HG03342 (cell line): ENCODE measurements around the gene TUNAR.

Experiments used
- ATAC-seq: cut with Tn5 transposase; IDR thresholded peaks from one replicate; pipeline ENCODE4 v1.9.1; 2021; ENCODE audit warnings: mild to moderate bottlenecking, moderate library complexity; ENCODE audit not compliant: unreplicated experiment

TUNAR gene

DNA sequence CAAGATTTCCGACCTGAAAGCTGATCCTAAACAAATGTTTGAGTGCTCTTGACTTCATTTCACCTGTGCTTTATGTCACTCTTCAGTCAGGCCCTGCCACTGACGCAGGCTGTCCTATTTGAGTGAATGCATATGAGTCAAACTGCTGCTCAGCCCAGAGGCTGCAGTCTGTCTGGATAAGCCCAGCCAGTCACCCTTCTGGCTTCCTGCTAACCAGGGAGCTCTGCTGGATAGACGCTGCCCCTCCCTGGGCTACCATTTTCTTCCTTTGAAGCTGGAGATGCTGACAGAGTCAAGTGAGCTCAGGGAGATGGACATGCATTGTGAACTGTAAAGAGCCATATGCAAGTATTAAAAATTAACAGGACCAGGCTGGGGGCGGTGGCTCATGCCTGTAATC lies 5.1 kb upstream of the TUNAR start:
- ATAC-seq: no peak

DNA sequence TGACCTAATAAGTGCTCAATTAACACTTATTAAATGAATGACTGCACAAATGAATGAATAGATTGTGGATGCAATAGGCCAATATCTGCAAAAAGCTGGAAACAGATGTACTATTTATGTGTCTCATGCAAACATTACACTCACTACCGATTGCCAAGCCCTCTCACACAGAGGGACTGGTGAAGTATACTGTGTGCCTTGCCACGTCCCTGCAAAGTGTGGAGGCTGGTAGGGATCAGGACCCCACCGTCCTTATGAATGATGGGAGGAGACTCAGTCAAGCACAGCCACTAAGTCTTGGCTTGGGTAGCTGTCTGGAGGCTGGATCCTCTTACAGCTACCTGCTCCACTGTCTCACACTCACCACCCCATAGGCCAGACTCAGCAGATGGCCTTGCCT lies 3.9 kb upstream of the TUNAR start:
- no peak for ATAC-seq

DNA sequence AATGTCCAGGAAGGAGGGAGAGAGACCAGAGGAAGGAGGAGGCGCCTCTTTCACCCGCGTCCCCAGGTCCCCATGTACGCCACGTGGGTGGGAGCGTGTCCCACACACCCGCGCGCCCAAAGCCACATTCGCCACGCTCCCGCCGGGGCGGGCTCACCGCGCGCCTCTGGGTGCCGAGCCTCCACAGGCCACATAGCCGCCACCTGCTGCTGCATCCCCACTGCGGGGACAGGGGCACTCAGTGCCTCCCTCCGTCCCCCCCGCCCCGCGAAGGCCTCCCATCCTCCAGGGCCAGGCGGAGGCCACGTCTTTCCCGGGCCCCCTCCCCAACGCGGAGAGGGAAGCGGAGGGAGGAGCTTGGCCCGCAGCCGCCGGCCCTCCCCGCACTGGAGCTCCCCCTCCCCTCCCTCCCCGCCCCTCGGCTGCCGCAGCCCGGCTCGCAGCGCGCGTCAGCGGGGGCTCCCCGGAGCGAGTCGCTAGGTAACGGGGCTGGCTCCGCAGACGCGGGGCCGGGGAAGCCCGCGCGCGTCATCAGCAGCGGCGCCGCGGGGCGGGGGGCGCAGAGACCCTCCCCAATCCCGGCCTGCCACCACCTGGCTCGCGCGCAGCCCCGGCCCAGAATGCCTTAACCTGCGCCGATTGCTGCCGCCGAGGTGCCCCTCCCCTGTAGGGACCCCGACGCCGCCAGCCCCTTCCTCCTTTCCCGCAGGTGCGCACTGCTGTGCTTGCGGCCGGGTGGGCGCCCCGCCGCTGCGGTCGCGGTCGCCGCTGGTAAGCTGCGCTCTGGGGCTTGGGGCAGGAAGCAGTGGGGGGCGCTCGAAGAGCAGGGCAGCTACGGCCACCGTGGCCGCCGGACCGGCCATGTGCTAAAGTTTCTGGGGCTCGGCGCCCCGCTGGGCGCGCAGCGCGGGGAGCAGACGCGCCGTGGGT lies 536 bp upstream of the TUNAR start:
- ATAC-seq: no peak

- no peak for ATAC-seq
Measured at GRCh38 chr14:95877633-95878032, 1.0 kb downstream of the TUNAR start.

DNA sequence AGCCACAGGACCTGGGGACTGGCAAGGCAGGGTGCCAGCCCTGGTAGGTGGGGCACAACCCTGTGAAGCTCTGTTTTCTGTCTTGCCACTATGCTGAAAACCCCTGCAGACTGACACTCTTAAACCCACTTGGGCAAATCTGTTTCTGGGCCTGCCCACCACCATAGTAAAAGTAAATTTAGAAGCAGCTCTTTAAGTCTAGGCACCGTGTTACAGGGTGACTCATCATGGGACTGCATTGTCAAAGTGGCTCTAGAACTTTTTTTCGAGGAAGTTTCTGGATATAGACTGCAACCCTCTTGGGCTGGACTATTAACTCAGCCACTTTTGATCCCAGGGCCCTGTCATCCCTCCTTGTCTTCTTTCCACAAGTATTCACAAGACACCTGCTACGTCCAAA lies 7.7 kb downstream of the TUNAR start:
- ATAC-seq: no peak

- ATAC-seq: no peak
Measured at GRCh38 chr14:95885278-95885677, 8.6 kb downstream of the TUNAR start.

GRCh38 chr14:95885866-95886265 lies 9.2 kb downstream of the TUNAR start:
- no peak for ATAC-seq

DNA sequence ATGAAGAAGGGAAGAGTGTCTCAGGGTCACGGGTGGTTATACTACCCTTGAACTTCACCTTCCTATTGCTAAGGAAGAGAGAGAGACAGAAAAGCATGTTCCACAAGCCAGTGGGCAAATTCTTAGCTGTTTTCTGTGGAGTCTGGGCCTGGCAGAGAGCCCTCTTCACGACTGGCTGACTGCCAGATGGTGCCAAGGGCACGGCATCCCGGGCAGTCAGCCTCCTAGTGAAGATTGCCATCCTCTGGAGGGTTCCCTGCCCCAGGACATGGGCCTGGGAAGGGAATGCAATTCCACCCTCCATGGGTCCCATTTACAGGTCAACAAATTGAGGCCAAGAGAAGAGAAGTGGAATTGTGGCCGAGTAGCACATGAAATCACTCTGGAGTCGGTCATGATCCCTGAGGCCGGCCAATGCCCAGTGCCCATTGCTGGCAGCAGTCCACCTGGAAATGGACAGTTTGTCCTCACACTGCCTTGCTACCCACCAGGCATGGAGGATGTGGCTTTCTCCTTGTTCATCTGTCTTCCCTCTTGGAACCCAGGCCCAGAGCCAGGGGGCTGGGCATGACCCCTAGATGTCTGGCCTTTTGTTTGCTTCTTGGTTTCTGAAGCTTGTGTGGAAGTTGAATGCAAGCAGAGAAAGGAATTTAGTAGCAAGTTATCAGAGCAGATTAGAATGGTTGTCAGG lies 9.9 kb downstream of the TUNAR start:
- no peak for ATAC-seq

DNA sequence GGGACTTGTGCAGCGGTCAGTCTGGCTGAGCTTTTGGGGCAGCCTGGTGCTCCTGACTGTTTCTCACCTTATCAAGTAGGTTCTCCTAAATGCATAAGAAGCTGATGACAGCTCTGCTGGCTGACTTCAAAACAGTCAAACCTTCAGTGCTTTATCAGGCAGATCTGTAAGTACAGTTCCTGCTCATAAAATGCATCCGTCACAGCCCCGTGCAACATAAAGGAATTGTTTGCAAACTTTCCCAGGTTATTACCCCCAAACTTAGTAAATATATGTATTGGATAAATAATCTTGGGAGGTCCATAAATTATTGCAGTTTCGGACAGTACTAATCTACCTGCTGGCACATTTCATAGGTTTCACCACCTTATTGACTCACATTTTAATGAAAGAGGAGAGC lies 10.7 kb downstream of the TUNAR start:
- ATAC-seq: no peak

DNA sequence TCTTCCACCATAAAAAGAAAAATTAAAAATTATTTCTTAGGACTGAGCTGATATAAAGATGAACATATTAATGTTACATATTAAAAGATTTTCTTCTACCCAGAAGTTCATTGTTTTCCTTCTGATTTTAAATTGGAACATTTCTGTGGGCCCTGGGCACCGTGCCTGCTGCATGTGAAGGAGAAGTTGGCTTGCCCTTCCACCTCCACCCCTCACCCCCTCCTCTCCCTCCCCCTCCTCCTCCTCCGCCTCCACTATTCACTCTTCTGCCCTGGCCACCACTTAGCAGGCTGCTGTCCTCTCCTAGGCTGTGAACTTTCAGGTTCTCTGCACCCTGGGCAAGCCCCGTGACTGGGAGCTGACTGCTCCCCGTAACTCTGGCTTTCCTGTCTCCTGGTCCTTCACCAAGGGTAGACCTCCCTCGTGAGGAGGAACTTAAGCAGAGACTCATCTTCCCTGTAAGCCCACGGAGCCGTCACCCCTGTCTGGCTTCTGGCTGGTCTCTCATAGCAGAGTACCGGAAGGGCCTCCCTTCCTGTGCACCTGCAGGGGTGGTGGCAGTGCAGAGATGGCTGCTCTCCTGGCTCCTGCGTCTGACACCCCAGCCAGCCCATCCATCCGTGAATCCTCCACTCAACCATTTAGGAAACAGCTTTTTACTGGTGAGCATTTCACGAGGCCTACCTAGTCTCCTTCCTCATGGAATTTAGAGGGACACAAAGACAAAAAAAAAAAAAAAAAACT lies 12.8 kb downstream of the TUNAR start:
- no peak for ATAC-seq

GRCh38 chr14:95891742-95892141 lies 15.1 kb downstream of the TUNAR start:
- no peak for ATAC-seq

DNA sequence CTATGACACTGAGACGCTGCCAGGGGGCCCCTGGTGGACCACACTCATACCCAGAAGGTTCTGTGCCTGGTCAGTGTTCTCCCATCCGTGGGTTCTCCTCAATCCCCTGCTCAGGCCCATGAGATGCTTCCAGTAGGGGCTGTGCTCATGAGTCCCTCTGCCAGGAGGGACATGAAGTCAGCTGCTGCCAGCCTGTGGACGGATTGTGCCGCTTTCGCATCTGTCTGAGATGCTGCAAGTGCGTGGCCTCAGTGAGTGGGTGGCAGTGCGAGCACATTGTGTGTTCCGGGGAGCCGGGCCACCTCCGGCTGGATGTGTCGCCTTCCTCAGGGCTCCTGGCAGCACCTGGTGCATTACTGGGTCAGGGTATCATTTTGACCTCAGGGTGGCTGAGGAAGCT lies 15.5 kb downstream of the TUNAR start:
- no peak for ATAC-seq

GRCh38 chr14:95895720-95896119 lies 19.1 kb downstream of the TUNAR start:
- peak; percentile 49 for ATAC-seq

DNA sequence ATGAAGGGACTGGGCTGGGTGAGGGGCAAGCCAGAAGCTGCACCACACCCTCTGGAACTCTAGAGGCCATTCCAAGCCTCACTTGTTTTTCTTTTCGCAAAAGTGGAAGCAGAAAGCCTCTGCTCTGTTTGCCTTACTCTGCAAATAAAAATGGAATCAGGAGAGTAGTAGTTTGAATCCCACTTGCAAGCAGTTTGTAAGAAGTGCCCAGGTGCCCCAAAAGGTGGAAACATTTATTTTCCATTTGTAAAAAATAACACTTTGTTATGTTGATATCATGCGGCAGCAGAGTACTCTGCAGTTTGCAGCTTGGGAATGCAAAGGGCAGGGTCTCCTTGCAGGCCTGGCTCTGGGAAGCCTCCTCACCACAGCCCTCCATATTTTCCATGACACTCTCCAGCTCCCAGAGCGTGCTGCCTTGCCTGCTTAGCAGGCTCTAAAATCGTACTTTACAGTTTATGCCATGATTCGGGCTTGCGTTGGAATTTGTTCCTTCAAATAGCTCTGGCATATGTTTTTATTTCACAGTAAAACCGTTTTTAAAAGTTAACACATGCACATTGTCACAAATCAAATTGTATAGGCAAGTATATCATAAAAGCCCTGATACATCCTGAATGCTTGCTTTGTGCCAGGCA lies 20.0 kb downstream of the TUNAR start:
- no peak for ATAC-seq

- ATAC-seq: no peak
Measured at GRCh38 chr14:95897280-95897679, 20.6 kb downstream of the TUNAR start.

- ATAC-seq: no peak
Measured at GRCh38 chr14:95901054-95901453, 24.4 kb downstream of the TUNAR start.

GRCh38 chr14:95902273-95902826 lies 25.7 kb downstream of the TUNAR start:
- ATAC-seq: no peak

DNA sequence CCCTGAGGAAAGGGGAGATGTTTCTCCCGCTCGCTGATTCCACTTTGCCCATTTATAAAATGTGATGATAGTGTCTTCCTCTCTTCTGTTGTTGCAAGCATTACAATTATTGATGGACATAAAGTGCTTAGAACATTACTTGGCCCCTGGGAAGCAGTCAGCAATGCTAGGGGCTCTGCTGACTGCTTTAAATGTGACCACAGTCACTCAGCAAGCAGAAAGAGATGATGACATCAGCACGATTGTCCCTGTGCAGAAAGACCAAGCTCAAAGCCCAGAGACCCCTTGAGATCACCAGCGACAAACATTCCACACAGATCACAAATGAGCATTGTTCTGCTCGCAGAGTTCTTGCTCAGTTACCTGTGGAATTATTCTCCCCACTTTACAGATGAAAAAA lies 26.5 kb downstream of the TUNAR start:
- no peak for ATAC-seq

DNA sequence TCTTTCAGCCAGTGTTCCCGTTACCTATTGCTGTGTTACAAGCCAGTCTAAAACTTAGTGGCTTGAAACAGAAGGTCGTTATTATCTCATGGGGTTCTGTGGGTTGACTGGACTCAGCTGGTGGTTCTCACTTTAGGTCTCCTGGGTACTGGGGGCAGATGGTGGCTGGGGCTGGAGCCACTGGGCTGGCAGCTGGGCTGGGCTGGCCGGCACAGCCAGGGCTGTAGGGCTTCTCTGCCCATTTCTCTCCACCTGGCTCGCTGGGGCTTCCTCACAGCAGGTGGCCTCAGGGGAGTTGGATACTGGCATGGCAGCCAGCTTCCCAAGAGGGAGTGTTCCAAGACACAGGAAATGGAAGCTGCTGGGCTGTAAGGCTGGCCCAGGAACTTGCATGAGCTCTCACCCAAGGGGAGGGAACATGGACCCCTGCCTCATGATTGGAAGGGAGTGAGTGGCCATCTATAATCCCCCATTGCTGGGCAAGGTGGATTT lies 27.0 kb downstream of the TUNAR start:
- no peak for ATAC-seq

DNA sequence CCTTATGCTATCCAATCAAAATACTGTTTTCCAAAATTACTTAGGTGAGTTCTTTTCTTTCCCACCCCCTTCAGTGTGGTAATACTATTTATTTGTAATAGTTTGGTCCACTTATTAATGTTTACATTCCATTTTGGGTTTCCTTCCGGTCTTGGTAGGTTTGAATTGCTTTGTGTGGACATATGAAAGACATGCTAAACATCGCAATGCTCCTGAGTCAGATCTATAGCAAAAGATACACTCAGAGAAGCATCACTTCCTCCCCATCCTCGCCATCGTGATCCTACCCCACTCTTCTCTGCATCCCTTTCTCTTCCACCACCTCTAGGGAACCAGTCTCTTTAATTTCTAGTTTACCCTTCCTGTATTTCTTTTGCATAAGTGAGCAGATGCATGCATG lies 30.0 kb downstream of the TUNAR start:
- ATAC-seq: no peak

GRCh38 chr14:95910628-95911027 lies 34.0 kb downstream of the TUNAR start:
- no peak for ATAC-seq
